Hepatic stellate cell (primary cell): ENCODE results near the gene UGT2B7.
"Not testable (repeated sequence)": the region's sequence is repeated elsewhere in the genome, so short reads cannot be mapped to it uniquely, and the experiment has no call there.

Source experiments
- DNase-seq: peaks from one replicate; pipeline ENCODE4 v3.0.0; 2011; ENCODE audit warnings: low spot score

The UGT2B7 gene

GRCh38 chr4:69088473-69088872, 7.8 kb upstream of the UGT2B7 start:
- DNase-seq = no peak

GRCh38 chr4:69089388-69089787, 6.9 kb upstream of the UGT2B7 start:
- DNase-seq = no peak

GRCh38 chr4:69092190-69092589, 4.1 kb upstream of the UGT2B7 start:
- DNase-seq = peak; percentile 2

GRCh38 chr4:69092980-69093568, 3.2 kb upstream of the UGT2B7 start:
- no peak for DNase-seq

- DNase-seq = no peak
Observed at GRCh38 chr4:69093681-69094080, 2.6 kb upstream of the UGT2B7 start.

- DNase-seq = no peak
Observed at GRCh38 chr4:69095301-69095731, 958 bp upstream of the UGT2B7 start.

- no peak for DNase-seq
Observed at GRCh38 chr4:69096810-69097209, 536 bp downstream of the UGT2B7 start.

GRCh38 chr4:69098470-69098869, 2.2 kb downstream of the UGT2B7 start:
- DNase-seq = no peak

- DNase-seq = no peak
Observed at GRCh38 chr4:69099910-69100309, 3.6 kb downstream of the UGT2B7 start.

GRCh38 chr4:69102668-69103067, 6.4 kb downstream of the UGT2B7 start:
- not testable (repeated sequence) for DNase-seq

GRCh38 chr4:69104719-69105275, 8.5 kb downstream of the UGT2B7 start:
- DNase-seq = no peak

- not testable (repeated sequence) for DNase-seq
Observed at GRCh38 chr4:69115151-69115850, 19.0 kb downstream of the UGT2B7 start.

- no peak for DNase-seq
Observed at GRCh38 chr4:69115851-69116213, 19.6 kb downstream of the UGT2B7 start.

GRCh38 chr4:69116645-69117321, 20.5 kb downstream of the UGT2B7 start:
- no peak for DNase-seq

- DNase-seq = no peak
Observed at GRCh38 chr4:69120870-69121269, 24.6 kb downstream of the UGT2B7 start.

GRCh38 chr4:69122476-69122875, 26.2 kb downstream of the UGT2B7 start:
- no peak for DNase-seq

- DNase-seq = no peak
Observed at GRCh38 chr4:69124941-69125340, 28.7 kb downstream of the UGT2B7 start.

- DNase-seq = no peak
Observed at GRCh38 chr4:69126024-69126423, 29.8 kb downstream of the UGT2B7 start.

- DNase-seq = no peak
Observed at GRCh38 chr4:69133993-69134392, 37.7 kb downstream of the UGT2B7 start.

- no peak for DNase-seq
Observed at GRCh38 chr4:69134471-69134870, 38.2 kb downstream of the UGT2B7 start.

GRCh38 chr4:69141320-69141719, 45.0 kb downstream of the UGT2B7 start:
- no peak for DNase-seq

GRCh38 chr4:69147334-69147733, 51.1 kb downstream of the UGT2B7 start:
- no peak for DNase-seq

GRCh38 chr4:69154021-69154420, 57.7 kb downstream of the UGT2B7 start:
- no peak for DNase-seq
